NCI-H460 (cell line): Measurements from ENCODE around the gene BCL2L11. TPM values are rescaled to one million over a fixed set of nuclear protein-coding genes. Genes with fewer than 3 reads are reported as not detected.
"Not testable (repeated sequence)": the region's sequence is repeated elsewhere in the genome, so short reads cannot be mapped to it uniquely, and the experiment has no call there.

Experiments used
- DNase-seq: peaks from one replicate; pipeline ENCODE4 v3.0.0-alpha.2; 2016; ENCODE audit warnings: low read depth; ENCODE audit errors: extremely low read depth
- polyA plus RNA-seq: library from polyadenylated mRNA; depleted of rRNA; stranded (reverse); fragments of >200 nt; gene quantifications from 2 replicates; pipeline ENCODE4 v1.2.3, GENCODE V29; 2014; cell fraction: nucleus; rRNA removed
- total RNA-seq: library from RNA; depleted of rRNA; stranded (reverse); fragments of >200 nt; shearing (Covaris generic); gene quantifications from 2 replicates; pipeline ENCODE4 v1.2.3, GENCODE V29; 2014; rRNA removed

Gene BCL2L11, protein sequence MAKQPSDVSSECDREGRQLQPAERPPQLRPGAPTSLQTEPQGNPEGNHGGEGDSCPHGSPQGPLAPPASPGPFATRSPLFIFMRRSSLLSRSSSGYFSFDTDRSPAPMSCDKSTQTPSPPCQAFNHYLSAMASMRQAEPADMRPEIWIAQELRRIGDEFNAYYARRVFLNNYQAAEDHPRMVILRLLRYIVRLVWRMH
- 3.8 and 7.1 TPM in 2 replicates for total RNA-seq
- polyA plus RNA-seq, result 3.8 and 4.8 TPM in 2 replicates

GRCh38 chr2:111120253-111121027 is at the start of gene BCL2L11:
Gene BCL2L11 (plus strand): TSS chr2:111120914. CDS start chr2:111123746, 2,832 bp downstream.
- peak; percentile 92 for DNase-seq

GRCh38 chr2:111071600-111072171 is 49.0 kb upstream of the BCL2L11 start:
- no peak for DNase-seq

DNA sequence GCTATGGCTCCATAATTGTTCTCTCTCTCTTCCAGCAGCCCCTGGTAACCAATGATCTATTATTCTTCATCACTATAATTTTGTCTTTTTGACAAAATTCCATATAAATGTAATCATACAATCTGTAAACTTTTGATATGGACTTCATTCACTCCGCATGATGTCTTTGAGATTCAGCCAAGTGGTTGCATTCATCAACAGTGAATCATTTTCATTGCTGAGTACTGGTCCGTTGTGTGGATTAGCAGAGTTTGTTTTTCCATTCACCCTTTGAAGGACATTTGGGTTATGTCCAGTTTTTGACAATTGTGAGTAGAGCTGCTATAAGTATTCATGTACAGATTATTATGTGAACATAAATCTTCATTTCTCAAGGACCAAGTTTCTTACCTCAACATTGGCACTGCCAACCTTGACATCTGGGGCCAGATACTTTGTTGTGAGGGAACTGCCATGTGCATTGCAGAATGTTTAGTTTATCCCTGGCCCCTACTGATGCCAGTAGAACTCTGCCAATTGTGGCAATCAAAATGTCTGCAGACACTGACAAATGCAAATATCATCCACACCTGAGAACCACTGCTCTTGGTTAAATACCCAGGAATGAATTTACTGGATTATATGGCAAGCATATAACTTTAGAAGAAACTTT is 48.4 kb upstream of the BCL2L11 start:
- DNase-seq, result no peak

GRCh38 chr2:111082659-111083058 is 38.1 kb upstream of the BCL2L11 start:
- DNase-seq, result not testable (repeated sequence)

GRCh38 chr2:111091811-111092211 is 28.9 kb upstream of the BCL2L11 start:
- no peak for DNase-seq

GRCh38 chr2:111094691-111095090 is 26.0 kb upstream of the BCL2L11 start:
- DNase-seq, result no peak

GRCh38 chr2:111095434-111095833 is 25.3 kb upstream of the BCL2L11 start:
- DNase-seq, result no peak

- no peak for DNase-seq
Observed at GRCh38 chr2:111099402-111099801, 21.3 kb upstream of the BCL2L11 start.

GRCh38 chr2:111100087-111100764 is 20.5 kb upstream of the BCL2L11 start:
- DNase-seq, result no peak

- no peak for DNase-seq
Observed at GRCh38 chr2:111100765-111101162, 19.9 kb upstream of the BCL2L11 start.

DNA sequence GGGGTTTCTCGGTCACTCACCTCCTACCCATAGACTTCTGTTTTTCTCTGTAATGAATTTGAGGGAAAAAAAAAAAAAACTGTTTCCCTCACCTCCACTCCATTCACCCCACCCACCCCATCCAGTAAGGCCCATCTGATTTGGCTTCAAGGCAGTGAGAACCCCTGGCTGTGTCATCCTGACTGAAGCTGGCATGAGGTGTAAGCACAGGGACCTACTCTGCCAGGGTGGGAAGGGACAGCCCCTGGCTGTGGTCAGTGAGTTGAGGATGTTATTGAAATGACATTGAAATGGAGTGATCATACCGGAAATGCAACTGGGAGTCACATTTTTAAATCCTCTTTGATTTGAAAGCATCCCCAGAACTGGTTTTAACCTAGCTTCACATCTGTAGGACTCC is 19.1 kb upstream of the BCL2L11 start:
- DNase-seq, result no peak

DNA sequence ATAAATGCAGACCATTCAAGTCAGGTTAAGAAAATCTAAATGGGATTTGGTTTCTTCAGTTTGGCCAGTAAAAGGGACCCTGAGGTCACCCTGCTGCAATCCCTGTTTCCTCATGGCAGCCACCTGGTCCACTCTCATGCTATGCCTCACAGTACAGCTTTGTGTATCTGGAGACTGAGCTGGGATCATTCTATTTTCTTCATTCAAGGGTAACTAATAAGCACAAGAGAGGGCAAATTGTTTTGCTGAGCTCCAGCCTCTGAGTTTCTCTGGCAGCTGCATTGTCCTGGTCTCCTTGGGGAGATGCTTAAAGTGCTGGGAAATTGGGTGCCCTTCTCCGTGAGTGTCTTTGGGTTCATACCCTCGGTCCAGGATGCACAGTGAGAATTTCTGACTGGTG is 18.5 kb upstream of the BCL2L11 start:
- DNase-seq, result no peak

DNA sequence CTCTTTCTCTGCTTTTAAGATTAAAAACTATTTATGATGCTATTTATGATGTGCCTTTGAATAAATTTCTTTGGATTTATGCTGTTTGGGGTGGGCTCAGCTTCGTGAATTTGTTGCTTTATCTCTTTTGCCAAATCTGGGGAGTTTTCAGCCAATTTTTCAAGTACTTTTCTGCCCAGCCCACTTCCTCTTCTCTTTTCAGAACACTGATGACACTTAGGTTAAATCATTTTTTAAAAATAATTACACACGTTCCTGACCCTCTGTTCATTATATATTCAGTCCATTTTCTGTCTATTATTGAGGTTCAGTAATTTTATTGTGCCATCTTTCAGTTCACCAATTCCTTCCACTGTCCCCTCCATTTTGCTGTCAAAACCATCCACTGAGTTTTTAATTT is 14.8 kb upstream of the BCL2L11 start:
- DNase-seq, result no peak

- DNase-seq, result no peak
Observed at GRCh38 chr2:111106706-111107105, 14.0 kb upstream of the BCL2L11 start.

- no peak for DNase-seq
Observed at GRCh38 chr2:111108745-111109271, 11.9 kb upstream of the BCL2L11 start.

GRCh38 chr2:111111101-111111755 is 9.5 kb upstream of the BCL2L11 start:
- no peak for DNase-seq

DNA sequence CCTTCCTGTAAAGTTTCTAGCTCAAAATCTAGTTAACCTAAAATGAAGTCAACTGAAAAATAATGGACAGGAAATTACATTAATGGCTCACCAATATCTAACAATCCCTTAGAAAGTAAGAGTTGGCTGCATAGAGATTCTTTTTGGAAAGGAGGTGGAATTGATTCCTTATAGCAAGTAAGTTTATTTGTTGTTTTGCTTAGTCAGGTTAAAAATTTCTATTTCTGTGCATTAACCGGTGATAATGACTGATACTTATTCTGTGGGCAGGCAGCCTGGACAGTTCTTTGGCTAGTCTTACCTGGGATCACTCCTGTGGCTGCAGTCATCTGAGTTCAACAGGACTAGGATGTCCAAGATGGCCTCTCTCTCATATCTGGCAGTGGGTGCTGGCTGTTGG is 6.9 kb upstream of the BCL2L11 start:
- no peak for DNase-seq

DNA sequence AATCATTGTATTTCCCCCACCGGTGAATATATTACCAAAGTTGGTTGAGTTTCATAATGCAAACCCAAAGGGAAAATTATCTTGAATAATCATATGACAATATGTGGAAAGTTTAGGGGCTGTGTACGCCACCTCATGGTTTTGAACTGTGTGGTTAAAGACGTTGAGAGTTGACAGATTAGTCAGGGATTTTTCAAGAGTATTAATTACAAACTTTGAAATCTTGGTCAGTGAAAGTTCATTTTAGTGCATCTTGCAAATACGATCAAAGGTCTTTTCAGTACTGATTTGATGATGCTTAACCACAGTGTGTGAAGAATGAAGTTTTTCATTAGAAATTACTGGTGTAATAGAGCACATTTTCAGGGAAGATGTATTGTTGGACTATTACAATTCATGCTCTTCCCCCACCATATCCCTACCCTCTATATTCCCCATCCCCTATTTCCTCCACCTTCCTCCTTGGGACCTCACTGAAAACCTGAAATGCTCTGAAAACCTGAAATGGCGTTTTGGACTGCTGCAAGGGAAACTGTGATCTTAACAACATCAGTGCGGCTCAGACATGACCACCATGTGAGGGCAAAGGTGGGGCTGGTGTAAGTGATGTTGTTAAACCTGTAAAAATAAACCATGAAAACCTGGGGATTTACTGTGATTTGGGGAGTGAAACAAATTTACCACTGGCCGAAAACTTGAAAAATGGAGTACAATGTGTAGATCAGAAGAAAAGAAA is 4.5 kb upstream of the BCL2L11 start:
- DNase-seq, result no peak
